ENCODE measurements around the gene TIAM1.

- no peak for TF ChIP-seq CTCF (IDR thresholded peaks at IDR 0.05)
- TF ChIP-seq POLR2A (IDR thresholded peaks at IDR 0.05), result no peak
Observed at GRCh38 chr21:31176725-31177124, 167.3 kb downstream of the TIAM1 start.
